HG03432 (cell line): ENCODE data around the gene PLA2G2F.

Experiments
- ATAC-seq: cut with Tn5 transposase; IDR thresholded peaks from one replicate; pipeline ENCODE4 v1.9.1; 2021; ENCODE audit warnings: mild to moderate bottlenecking, moderate library complexity; ENCODE audit not compliant: unreplicated experiment

Gene PLA2G2F

DNA sequence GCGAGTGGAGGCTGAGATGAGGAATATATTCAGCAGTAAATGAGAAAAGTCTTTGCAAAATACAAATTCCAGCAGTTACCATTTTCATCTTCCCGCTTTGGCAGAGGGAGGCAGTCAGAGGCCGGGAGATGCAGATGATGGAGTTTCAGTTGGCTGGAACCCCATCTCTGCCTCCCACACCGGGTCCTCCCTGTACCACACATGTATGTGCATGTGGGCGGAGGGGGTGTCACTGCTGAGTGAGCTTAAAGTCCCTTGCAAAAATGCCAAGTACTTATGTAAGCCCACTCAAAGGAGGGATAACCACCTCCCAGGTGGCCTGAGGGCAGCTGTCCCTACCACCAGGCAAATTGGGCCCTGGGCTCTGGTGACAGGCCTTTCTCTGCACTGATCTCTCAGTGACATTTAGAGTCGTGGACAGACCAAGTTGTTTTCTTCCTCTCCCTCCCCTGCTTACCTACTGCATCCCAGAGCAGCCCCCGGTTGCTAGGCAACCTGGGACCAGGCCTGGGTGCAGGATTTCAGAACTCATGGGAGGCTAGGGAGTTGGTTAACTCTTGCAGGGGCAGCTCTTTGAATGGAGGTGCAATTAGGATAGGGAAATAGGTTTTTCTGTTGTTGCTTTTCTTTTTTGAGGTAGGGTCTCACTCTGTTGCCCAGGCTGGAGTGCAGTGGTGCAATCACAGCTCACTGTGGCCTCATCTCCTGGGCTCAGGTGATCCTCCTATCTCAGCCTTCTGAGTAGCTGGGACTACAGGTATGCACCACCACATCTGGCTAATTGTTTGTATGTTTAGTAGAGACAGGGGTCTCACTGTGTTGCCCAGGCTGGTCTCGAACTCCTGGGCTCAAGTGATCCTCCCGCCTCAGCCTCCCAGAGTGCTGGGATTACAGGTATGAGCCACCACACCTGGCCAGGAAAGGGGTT is 29.7 kb downstream of the PLA2G2F start:
- ATAC-seq, result no peak

DNA sequence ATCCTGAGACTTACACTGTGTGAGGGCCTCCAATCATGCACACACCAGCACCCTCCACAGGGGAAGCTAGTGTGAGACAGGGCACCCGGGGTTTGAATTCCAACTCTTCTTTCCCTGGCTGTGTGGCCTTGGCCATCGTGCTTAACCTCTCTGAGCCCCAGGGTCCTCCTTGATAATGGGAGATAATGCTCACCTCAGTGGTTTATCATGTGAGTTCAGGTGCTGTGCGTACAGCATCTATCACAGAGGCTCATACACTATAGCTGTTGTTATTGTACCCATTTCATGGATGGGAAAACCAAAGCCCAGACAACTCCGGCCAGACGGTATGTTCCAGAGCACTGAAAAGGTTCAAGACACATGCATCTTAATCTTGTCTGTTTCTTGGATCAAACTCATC is 30.8 kb downstream of the PLA2G2F start:
- ATAC-seq, result no peak

DNA sequence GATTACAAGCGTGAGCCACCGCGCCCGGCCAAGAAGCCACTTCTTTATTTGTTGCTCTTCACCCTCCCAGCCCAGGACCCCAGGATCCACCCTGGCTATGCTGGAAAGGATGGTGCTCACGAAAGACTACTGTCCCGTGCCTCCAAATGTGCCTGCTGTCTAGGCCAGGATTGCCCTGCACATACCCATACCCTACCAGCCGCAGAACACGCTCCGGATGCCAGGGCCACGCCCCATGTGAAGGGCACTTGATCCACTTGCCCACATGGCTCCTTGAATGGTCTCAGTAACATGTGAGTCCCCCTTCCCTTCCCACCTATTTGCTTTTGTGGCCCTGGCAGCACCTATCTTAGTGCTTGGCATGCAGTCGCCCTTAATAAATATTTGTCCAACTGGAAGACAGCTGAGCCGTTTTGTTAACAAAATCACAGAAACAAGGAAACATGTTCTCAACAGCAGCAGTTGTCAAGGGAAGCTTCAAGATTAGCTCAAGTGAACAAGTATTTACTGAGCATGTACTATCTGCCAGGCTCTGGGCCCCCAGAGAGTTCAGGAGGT is 33.0 kb downstream of the PLA2G2F start:
- ATAC-seq, result no peak

DNA sequence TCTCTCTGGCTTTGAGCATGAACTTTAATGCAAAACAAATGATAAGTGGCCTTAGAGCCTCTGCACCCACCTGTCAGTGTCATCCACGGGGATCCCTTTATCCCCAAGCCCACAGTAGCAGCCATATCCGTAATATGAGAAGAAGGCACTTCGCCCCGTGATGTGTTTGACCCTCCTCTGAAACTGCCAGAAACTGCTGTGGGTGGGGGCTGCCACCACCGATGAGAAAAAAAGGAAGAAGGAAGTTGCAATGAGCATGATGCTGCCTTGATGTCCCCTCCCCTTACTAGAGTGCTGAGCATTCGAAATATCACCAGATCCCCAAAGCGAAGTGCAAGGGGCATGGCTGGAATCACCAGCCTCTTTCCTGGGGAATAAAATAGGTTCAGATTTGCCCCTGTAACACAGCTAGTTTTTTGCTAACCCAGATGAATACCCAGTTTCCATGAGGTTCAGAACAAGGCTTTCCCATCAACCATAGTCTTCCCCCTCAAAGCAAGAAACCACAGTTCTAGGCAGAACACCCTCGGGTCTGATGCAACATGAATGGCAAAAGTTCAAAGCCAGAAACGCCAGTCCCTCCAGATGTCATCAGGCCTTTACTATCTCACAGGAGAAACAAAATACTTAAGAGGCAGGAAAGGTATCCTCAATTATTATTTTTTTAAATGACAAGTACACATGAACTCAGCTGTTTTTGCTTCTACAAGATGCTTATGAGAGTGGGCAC is 36.0 kb downstream of the PLA2G2F start:
- no peak for ATAC-seq

DNA sequence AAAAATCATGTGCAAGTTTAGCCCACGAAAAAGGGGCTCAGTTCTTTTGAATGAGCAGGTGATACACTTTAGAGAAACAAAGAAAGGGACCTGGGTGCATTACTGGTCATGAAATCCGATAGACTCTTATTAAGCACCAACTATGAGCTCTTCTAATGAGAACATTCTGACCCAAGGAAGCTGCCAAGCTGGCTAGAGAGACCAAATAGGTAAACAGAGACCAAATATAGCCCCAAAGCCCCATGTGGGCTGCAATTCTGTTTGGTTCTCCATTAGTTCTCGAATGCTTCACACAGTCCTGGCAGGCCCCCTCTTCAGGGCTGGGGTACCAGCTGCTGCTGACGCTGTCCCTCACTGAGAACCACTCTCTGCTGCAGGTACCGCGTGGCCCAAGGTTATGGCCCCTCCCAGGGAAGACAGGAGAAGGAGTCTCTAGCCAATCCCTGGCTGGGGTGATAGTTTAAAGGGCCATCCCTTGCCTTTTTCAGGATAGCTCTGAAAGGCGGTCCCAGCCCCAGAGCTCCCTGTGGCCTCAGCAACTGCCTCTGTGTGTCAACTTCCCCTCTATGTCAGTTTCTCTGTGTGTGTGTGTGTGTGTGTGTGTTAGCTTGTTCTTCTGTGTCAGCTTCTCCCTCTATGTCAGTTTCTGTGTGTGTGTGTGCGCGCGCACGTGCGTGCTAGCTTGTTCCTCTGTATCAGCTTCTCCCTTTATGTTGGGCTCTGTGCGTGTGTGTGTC is 39.7 kb downstream of the PLA2G2F start:
- no peak for ATAC-seq

DNA sequence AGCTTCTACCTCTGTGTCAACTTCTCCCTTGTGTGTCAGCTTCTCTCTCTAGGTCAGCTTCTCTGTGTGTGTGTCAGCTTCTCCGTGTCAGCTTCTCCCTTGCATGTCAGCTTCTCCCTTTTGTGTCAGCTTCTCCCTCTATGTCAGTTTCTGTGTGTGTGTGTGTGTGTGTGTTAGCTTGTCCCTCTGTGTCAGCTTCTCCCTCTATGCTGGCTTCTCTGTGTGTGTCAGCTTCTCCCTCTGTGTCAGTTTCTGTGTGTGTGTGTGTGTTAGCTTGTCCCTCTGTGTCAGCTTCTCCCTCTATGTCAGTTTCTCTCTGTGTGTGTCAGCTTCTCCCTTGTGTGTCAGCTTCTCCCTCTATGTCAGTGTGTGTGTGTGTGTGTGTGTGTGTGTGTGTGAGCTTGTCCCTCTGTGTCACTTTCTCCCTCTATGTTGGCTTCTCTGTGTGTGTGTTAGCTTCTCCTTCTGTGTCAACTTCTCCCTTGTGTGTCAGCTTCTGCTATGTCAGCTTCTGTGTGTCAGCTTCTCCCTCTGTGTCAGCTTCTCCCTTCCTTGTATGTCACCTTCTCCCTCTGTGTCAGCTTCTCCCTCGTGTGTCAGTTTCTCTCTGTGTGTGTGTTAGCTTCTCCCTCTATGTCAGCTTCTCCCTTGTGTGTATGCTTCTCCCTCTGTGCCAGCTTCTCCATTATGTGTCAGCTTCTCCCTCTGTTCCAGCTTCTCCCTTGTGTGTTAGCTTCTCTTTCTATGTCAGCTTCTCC is 40.4 kb downstream of the PLA2G2F start:
- no peak for ATAC-seq

DNA sequence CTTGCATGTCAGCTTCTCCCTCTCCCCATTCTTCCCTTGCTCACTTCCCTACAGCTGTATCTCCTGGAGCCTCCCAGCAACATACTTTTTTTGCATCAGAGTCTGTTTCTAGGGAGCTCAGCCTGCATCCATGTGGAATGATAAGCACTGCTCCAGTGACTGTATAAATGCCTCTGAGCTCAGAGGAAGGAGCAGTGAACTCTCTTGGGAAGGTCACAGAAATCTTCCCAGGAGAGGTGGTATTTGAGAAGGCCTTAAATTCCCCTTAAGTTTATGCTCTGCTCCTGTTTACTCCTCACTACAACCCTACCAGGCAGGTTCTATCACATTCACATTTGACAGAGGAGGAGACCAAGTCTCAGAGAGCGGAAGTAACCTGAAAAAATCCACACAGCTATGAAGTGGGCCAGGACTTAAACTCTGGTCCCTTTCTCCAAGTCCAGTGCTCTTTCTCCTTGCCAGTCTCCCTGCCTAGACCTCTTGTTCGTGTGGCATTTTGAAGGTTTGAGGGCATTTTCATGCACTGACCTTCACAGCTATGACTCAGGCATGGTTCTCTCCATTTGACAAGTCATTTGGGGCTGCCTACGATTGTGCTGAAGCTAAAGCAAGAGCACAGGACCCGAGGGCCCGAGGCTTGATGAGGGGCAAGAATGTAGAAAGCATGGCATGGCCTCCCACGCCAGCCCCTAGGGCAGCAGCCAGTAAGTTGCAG is 41.2 kb downstream of the PLA2G2F start:
- ATAC-seq, result no peak

DNA sequence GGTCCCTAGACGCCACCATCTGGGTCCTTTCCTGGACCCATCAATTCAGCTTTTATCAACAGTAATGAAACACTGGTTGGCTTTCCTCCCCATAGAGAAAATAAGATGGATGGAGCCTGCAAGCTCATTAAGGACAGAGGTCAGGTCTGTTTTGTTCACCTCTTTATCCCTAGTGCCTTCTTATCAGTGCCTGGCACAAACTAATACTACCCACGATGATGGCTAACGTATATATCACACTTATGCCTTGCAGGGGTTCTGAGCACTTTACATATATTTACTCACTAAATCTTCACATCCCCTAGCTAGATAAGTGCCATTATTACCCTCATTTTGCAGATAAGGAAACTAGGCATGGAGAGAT is 41.7 kb downstream of the PLA2G2F start:
- no peak for ATAC-seq

DNA sequence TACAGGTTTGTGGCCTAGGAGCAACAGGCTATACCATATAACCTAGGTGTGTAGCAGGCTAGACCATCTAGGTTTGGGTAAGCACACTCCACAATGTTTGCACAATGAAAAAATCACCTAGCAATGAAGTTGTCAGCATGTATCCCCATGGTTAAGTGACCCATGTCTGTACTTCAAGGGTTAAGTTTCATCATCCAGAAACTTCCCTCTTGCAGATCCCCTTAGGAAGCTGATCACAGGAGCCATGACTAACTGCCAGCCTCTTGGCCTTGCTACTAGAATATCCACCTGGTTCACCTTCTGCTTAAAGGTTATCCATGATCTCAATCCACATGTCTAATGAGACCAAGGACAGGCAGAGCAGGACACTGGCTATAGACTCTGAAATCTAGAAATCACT is 43.3 kb downstream of the PLA2G2F start:
- no peak for ATAC-seq

DNA sequence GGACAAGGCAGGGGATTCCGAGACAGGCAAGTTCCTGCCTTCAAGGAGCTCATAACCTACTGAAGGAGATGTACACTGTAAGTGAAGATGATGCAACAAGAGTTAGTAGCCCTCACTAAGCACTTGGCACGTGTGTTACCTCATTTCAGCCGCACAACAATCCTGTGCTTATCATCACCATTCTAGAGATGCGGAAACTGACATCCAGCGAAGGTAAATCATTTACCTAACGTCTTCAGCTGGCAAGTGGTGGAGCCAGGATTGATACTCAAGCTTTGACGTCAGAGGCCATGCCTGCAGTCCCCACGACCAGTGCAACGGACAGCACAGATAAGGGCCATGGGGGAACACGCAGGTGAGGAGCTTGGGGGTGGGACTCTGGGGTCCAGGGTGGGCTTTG is 43.9 kb downstream of the PLA2G2F start:
- ATAC-seq, result no peak

DNA sequence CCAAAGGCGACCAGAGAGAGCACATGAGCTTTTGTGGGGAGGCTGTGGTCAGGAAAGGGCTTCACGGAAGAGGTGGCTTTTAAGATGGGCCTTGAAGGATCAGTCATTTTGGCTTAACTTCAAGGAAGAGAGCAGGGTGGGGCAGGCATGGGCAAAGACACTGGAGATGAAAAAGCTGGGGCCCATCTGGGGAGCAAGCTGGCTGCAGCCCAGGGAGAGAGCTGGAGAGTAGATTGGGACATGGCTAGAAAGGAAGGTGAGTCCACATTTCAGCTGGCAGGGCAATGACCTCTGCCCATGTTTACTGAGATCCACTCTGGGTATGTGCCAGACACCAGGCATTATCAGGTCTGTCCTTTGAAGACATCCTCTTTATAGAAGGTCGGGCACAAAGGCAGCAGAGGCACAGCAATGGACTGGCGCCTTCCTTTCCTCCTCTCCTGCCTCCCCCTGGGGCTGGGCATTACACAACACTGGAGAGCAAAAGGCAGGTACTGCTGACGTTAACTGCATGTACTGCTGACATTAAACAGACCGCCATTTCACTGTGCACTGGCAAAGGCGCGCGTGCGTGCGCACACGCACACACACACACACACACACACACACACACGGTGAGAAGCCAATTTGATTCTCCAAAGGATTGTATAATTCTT is 44.6 kb downstream of the PLA2G2F start:
- ATAC-seq, result no peak

DNA sequence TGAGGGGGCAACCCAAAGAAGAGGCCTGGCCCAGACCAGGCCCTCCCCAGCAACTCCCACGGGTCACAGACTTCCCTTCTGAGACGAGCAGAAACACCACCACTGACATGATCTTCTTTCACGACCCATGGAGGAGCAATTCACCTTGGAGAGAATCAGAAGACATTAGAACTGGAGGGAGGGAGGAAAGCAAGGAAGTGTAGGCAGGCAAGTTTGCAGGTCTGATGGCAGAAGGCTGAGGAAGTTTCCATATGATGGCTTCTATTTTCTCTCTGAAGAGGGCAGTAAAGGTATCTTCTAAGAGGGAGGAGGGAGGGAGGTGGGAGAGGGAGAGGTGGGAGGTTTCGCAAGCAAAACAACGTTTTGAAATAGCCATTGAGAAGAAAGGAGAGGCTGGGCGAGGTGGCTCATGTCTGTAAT is 45.4 kb downstream of the PLA2G2F start:
- ATAC-seq, result no peak

DNA sequence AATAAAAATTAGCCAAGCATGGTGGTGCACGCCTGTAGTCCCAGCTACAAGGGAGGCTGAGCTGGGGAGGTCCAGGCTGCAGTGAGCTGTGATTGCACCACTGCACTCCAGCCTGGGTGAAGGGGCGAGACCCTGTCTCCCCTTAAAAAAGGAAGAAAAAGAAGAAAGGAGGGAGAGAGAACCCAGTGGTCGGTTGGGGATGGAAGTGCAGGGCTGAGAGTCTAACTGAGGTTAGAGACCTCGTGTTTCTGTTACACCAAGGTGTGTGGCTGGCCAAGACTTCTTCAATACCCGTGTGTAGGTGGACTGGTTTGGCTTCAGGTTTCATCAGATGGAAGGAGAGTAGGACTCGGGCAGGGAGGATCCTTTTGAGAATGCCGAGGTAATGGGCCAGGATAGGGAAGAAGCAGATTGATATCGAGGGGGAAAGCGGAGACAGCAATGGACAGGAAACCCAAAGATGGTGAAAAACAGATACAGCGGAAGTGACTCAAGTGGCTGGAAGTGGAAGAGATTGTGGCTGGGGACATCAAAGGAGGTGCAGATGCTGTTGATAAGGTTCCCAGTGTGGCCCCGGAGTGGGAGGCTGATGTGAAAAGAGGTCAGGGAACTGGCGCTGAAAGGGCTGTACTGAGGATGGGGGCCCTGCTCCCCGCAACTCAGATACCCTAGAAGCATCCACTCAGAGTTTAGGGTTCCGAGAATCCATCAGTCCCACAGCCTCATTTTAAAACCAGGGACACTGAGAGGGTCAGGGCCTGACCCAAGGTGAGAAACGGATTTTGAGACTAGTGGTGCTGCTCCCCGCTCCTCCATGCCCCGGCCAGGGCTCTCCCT is 46.1 kb downstream of the PLA2G2F start:
- ATAC-seq, result no peak

DNA sequence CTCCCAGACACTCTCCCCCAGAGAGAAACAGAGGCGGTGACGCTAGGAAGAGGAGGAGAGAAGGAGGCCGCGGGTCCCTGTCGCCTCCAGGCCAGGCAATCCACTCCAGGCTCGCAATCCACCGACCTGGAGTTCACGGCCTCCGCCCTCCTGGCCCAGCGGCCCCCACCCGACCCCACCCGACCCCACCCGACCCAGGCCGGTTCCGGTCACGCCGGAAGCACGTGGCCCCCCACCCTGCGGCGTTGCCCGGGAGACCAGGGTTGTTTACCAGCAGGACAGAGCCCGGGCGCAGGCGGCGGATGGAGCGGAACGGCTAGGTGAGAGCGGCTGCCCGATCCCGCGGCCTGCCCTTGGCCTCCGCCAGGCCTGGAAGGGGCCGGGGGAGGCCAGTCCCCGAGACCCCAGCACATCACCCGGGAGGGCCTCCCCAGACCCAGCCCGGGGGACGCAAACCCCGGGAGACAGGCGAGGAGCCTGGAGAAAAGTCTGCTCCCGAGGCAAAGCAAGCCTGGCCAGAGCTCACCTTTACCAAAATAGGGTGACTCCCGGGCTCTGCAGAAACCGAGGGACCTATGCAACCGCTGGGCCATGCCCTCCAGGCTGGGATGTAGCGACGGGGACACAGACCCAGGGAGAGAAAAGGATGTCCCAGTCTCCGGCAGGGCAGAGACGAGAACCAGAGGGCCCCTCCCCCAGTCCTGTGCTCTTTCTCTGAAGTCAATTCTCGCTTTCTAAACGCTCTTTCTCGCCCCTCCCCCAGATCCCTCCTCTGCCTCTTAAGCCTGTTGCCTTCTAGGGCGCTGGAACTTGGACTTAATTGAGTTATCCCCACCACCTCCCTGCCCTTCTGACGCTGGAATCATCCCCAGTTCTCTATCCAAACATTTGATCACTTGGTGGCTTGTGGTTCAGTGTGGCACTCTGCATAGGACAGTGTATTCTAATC is 47.0 kb downstream of the PLA2G2F start, which contains the start of the genes PLA2G2C and UBXN10:
Gene PLA2G2C (minus strand): TSS at position 685 of the 949 bp plus-strand sequence. CDS start 9,155 bp downstream, outside the sequence.
Gene UBXN10 (plus strand): TSS at position 263 of the 949 bp plus-strand sequence. CDS start 4,466 bp downstream, outside the sequence.
- no peak for ATAC-seq

DNA sequence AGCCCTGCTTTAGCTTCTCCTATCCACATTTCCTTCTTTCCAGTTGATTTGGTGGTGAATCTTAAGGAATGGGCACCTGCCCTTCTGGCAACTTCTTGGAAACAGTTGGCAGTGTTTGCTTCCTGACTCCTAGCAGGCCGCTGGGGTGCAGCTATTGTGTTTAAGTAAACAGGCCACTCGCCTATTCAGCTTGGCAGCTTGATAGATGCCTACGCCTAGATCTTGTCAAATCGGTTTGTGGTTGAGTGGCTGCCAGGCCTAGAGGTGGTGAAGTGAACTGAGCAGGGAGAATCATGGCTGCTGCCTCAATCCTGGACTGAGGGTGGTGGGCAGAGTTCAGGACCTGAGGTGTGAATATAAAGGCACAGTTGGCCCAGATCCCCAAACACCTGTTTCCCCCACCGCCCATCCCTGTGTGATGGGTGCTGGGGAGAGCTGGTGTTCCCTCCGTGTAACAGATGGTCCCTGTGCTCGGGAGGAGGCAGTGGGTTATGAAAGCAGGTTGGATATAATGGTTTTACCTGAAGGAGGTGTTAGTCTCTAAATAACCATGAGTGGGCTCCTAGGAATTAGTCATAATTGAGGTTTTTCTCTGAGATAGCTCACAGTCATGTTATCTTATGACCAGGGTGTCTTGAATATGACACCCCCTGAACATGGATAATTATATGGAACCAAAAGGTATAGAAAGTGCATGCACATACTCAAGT is 48.1 kb downstream of the PLA2G2F start:
- ATAC-seq, result no peak

DNA sequence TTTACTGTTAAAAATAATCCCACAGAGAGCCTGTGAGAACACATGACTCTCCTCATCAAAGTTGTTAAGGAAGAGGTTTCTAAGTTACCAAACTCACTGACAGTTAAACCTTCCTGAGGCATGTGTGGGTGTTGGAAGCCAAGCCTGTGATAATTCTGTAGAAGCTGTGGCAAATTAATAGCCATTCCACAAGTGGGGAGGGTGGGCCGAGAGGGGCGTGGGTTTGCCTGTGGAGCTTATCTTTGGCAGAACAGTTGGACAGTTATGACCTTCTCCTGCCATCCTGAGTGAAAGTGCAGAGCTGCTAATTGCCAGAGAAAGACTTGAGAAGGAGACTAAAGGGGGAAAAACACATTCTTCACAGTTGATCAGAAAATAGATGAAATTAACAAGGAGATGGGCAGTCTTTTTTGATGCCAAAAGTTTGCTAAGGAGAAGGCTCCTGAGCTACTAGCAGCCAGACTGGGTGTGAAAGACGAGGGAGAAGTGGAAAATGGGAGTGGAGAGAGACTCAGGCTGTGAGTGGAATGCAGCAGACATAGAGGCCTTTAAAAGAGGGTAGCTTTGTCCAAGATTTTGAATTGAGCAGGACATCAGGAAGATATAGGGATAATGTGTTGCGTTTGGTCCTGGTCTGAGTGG is 48.8 kb downstream of the PLA2G2F start:
- ATAC-seq, result no peak
